ENCODE results near the gene PRR5L.

PRR5L gene

GRCh38 chr11:36268337-36268985 is 27.6 kb upstream of the PRR5L start:
- no peak for TF ChIP-seq ZNF274 (IDR thresholded peaks at IDR 0.05; ENCODE audit: low read depth, low read length)
- H3K4me3 ChIP-seq (ENCODE audit: low read length) = no peak overlapping the region

GRCh38 chr11:36270701-36271100 is 25.4 kb upstream of the PRR5L start:
- no peak for TF ChIP-seq ZNF274 (IDR thresholded peaks at IDR 0.05; ENCODE audit: low read depth, low read length)
- no peak overlapping the region for H3K4me3 ChIP-seq (ENCODE audit: low read length)

DNA sequence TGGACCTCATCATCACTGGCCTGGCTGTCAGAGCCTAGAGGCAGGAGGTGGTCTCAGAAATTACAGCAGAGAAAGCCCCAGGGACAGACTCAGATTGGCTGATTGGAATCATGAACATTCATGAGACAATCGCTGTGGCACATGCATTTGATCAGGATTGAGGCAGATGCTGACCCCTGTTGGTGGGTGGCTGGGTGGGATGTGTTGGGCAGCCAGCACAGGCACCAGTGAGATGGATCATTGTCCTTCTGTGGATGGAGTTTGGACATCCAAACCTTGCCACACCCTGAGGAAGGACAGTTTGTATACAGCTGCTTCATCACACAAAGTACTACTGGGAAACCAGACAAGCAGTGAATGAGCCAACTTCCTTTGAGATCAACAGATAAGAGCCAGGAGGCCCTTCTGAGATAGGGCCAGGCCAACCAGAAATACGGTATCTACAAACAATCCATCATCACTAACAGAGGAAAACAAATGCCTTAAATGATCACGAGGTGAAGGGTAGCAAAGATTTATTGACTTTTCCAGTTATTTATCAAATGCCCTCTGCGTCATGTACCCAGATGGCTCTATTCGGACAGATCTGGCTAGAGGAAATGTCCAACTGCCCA is 24.2 kb upstream of the PRR5L start:
- TF ChIP-seq ZNF274 (IDR thresholded peaks at IDR 0.05; ENCODE audit: low read depth, low read length) = no peak

DNA sequence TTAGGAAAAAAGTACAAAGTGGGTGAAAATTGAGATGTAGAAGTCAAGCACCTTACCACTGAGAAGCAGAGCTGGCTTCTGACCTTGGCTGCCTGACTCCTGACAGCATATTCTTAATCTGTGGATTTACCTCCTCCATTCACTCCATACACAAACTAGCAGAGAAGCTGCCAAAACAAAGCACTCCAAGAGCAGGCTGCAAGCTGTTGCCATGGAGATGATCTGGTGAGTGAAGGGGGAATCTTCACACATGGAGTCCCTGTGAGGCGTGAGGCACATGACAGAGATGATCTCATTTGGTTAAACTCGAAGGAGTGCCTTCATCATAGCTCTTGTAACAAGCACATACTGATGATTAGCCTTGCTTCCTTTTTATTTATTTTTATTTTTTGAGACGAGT is 23.0 kb upstream of the PRR5L start:
- H3K4me3 ChIP-seq (ENCODE audit: low read length) = no peak overlapping the region
- TF ChIP-seq ZNF274 (IDR thresholded peaks at IDR 0.05; ENCODE audit: low read depth, low read length) = no peak

More for the DNA sequence above, 24.2 kb upstream of the PRR5L start:
- no peak overlapping the region for H3K4me3 ChIP-seq (ENCODE audit: low read length)

- no peak for TF ChIP-seq ZNF274 (IDR thresholded peaks at IDR 0.05; ENCODE audit: low read depth, low read length)
- H3K4me3 ChIP-seq (ENCODE audit: low read length) = no peak overlapping the region
Observed at GRCh38 chr11:36274414-36274813, 21.7 kb upstream of the PRR5L start.

GRCh38 chr11:36278531-36279282 is 17.4 kb upstream of the PRR5L start:
- H3K4me3 ChIP-seq (ENCODE audit: low read length) = no peak overlapping the region
- TF ChIP-seq ZNF274 (IDR thresholded peaks at IDR 0.05; ENCODE audit: low read depth, low read length) = no peak

DNA sequence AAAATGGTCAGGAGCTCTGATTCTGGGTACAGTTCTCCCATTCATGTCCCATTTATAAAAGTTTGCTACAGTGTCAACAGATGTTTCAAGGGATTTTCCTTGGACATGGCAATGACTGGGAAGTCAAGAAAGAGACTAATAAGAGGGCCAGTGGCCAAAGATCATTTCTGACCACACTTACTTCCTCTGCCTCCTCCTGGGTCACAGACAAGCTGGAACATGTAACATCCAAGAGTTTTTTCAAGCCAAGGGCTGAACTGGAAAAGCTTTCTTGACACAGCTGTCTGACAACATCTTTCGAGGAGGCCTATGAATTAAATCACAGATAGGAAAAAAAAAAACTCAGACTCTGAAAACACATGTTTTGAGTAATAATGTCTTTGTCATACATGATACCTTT is 15.6 kb upstream of the PRR5L start:
- TF ChIP-seq ZNF274 (IDR thresholded peaks at IDR 0.05; ENCODE audit: low read depth, low read length) = no peak

GRCh38 chr11:36281850-36282249 is 14.2 kb upstream of the PRR5L start:
- H3K4me3 ChIP-seq (ENCODE audit: low read length) = no peak overlapping the region
- no peak for TF ChIP-seq ZNF274 (IDR thresholded peaks at IDR 0.05; ENCODE audit: low read depth, low read length)

More for the DNA sequence above, 15.6 kb upstream of the PRR5L start:
- no peak overlapping the region for H3K4me3 ChIP-seq (ENCODE audit: low read length)

DNA sequence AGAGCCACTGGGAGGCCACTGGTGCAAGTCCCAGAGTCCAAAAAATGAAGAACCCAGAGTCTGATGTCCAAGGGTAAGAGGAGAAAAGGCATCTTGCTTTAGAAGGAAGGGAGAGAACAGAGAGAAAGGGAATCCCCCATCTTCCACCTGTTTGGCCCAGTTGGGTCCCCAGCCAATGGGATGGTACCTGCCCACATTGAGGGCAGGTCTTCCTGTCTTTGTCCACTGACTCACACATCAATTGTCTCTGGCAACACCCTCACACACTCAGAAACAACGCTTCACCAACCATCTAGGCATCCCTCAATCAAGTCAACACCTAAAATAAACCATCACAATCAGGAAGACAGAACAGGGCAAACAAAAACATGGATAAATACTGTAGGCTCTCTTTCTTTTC is 13.2 kb upstream of the PRR5L start:
- TF ChIP-seq ZNF274 (IDR thresholded peaks at IDR 0.05; ENCODE audit: low read depth, low read length) = no peak
- H3K4me3 ChIP-seq (ENCODE audit: low read length) = no peak overlapping the region

- no peak for TF ChIP-seq ZNF274 (IDR thresholded peaks at IDR 0.05; ENCODE audit: low read depth, low read length)
- H3K4me3 ChIP-seq (ENCODE audit: low read length) = peak overlapping the region; percentile 95
Observed at GRCh38 chr11:36288442-36289225, 7.5 kb upstream of the PRR5L start.

GRCh38 chr11:36289226-36289852 is 6.7 kb upstream of the PRR5L start, which contains the start of gene COMMD9:
Gene COMMD9 (minus strand): TSS chr11:36289424. CDS start chr11:36289412, 12 bp downstream.
- no peak for TF ChIP-seq ZNF274 (IDR thresholded peaks at IDR 0.05; ENCODE audit: low read depth, low read length)
- peak within 1 kb of the TSS; percentile 95 for H3K4me3 ChIP-seq (ENCODE audit: low read length)

GRCh38 chr11:36292311-36292722 is 3.8 kb upstream of the PRR5L start:
- H3K4me3 ChIP-seq (ENCODE audit: low read length) = no peak overlapping the region
- TF ChIP-seq ZNF274 (IDR thresholded peaks at IDR 0.05; ENCODE audit: low read depth, low read length) = no peak

GRCh38 chr11:36296884-36297543 is 926 bp downstream of the PRR5L start:
- no peak overlapping the region for H3K4me3 ChIP-seq (ENCODE audit: low read length)
- no peak for TF ChIP-seq ZNF274 (IDR thresholded peaks at IDR 0.05; ENCODE audit: low read depth, low read length)
